ENCODE data around the gene CHAF1B. TPM values are rescaled to one million over a fixed set of nuclear protein-coding genes. Genes with fewer than 3 reads are reported as not detected.

Gene CHAF1B
- total RNA-seq, 4 donors from 2014 or later = 0.83 to 1.6 (median 1.2) TPM

- TF ChIP-seq EP300 (IDR thresholded peaks at IDR 0.05) = no peak
- no peak for TF ChIP-seq POLR2AphosphoS5 (IDR thresholded peaks at IDR 0.05)
- TF ChIP-seq CTCF (IDR thresholded peaks at IDR 0.05) = no peak
- TF ChIP-seq POLR2A (IDR thresholded peaks at IDR 0.05; ENCODE audit: low read depth) = no peak
- Histone ChIP-seq H3K4me1 (peaks cover 0 to 7% (median 0%) of the 10 kb centered on the region in 4 donors), H3K4me3 (no peak overlapping the region), H3K9me3 (no peaks in the 10 kb centered on the region), H3K36me3 (no peaks in the 10 kb centered on the region), H3K27me3 (peaks cover 0 to 59% (median 0%) of the 10 kb centered on the region in 4 donors), H3K27ac (replicated peaks in 1 of 4) (no peak overlapping the region)
- no peak for DNase-seq (ENCODE audit: extremely low spot score)
- intact Hi-C loops (cut with DNase I) = no loop called here
- 69% methylated on average over 10 of the region's 10 CpGs for WGBS
Measured at GRCh38 chr21:36463991-36464390, 78.8 kb downstream of the CHAF1B start.

- H3K9me3 ChIP-seq = no peaks in the 10 kb centered on the region
- intact Hi-C loops (cut with DNase I) = no loop called here
- no peak for TF ChIP-seq POLR2AphosphoS5 (IDR thresholded peaks at IDR 0.05)
- no peak for TF ChIP-seq POLR2A (IDR thresholded peaks at IDR 0.05; ENCODE audit: low read depth)
- no peak for TF ChIP-seq EP300 (IDR thresholded peaks at IDR 0.05)
- no peak for TF ChIP-seq CTCF (IDR thresholded peaks at IDR 0.05)
- WGBS = 88% methylated on average over 3 of the region's 3 CpGs
- no peaks in the 10 kb centered on the region for H3K36me3 ChIP-seq
- no peak overlapping the region for H3K4me3 ChIP-seq
- peaks cover 0 to 7% (median 0%) of the 10 kb centered on the region in 4 donors for H3K4me1 ChIP-seq
- DNase-seq (ENCODE audit: extremely low spot score) = no peak
- H3K27me3 ChIP-seq = peaks cover 0 to 59% (median 0%) of the 10 kb centered on the region in 4 donors
- no peak overlapping the region for H3K27ac ChIP-seq (replicated peaks in 1 of 4)
Measured at GRCh38 chr21:36464590-36464989, 79.4 kb downstream of the CHAF1B start.

GRCh38 chr21:36465478-36465877 is 80.3 kb downstream of the CHAF1B start:
- intact Hi-C loops (cut with DNase I) = no loop called here
- Histone ChIP-seq H3K36me3 (no peaks in the 10 kb centered on the region), H3K4me3 (no peak overlapping the region), H3K9me3 (no peaks in the 10 kb centered on the region), H3K27ac (replicated peaks in 1 of 4) (no peak overlapping the region), H3K27me3 (peaks cover 0 to 59% (median 0%) of the 10 kb centered on the region in 4 donors), H3K4me1 (peaks cover 0 to 7% (median 0%) of the 10 kb centered on the region in 4 donors)
- 60% methylated on average over 8 of the region's 8 CpGs for WGBS
- DNase-seq (ENCODE audit: extremely low spot score) = no peak
- no peak for TF ChIP-seq EP300 (IDR thresholded peaks at IDR 0.05)
- TF ChIP-seq POLR2AphosphoS5 (IDR thresholded peaks at IDR 0.05) = no peak
- TF ChIP-seq CTCF (IDR thresholded peaks at IDR 0.05) = no peak
- TF ChIP-seq POLR2A (IDR thresholded peaks at IDR 0.05; ENCODE audit: low read depth) = no peak

- no peak overlapping the region for H3K27ac ChIP-seq (replicated peaks in 1 of 4)
- peaks cover 0 to 7% (median 0%) of the 10 kb centered on the region in 4 donors for H3K4me1 ChIP-seq
- no peaks in the 10 kb centered on the region for H3K36me3 ChIP-seq
- intact Hi-C loops (cut with DNase I) = no loop called here
- WGBS = 83% methylated on average over 8 of the region's 8 CpGs
- H3K9me3 ChIP-seq = no peaks in the 10 kb centered on the region
- H3K4me3 ChIP-seq = no peak overlapping the region
- TF ChIP-seq EP300 (IDR thresholded peaks at IDR 0.05) = no peak
- TF ChIP-seq POLR2AphosphoS5 (IDR thresholded peaks at IDR 0.05) = no peak
- TF ChIP-seq POLR2A (IDR thresholded peaks at IDR 0.05; ENCODE audit: low read depth) = no peak
- TF ChIP-seq CTCF (IDR thresholded peaks at IDR 0.05) = no peak
- no peak for DNase-seq (ENCODE audit: extremely low spot score)
- H3K27me3 ChIP-seq = peaks cover 0 to 53% (median 0%) of the 10 kb centered on the region in 4 donors
Measured at GRCh38 chr21:36466061-36466511, 80.9 kb downstream of the CHAF1B start.

Small RNA genes lying within 50 kb of the gene (small RNA-seq; reads per million reads assigned to genes)
- 0 reads per million in 3 donors for gene ATP5MFP1

Other genes with a start within 250 kb of the CHAF1B start
- gene DOP1B, start 228.6 kb upstream of the CHAF1B start, total RNA-seq = 10 to 100 TPM in 2 of 4 donors, 1 to 10 TPM in 2; 6.3 to 15.1 (median 11.2) TPM
- gene MORC3, start 65.2 kb upstream of the CHAF1B start, total RNA-seq = 10 to 100 TPM; 32.0 to 41.9 (median 39.2) TPM
- gene CLDN14, start 94.7 kb downstream of the CHAF1B start, total RNA-seq = not detected

All from esophagus muscularis mucosa (tissue), 4 donors.